Measurements from ENCODE around the gene CITED4. TPM values are rescaled to one million over a fixed set of nuclear protein-coding genes. Genes with fewer than 3 reads are reported as not detected.

CITED4 gene
- polyA plus RNA-seq, 1 of the 3 experiments (the other 2 are of a cell fraction), result 10.1 TPM

DNA sequence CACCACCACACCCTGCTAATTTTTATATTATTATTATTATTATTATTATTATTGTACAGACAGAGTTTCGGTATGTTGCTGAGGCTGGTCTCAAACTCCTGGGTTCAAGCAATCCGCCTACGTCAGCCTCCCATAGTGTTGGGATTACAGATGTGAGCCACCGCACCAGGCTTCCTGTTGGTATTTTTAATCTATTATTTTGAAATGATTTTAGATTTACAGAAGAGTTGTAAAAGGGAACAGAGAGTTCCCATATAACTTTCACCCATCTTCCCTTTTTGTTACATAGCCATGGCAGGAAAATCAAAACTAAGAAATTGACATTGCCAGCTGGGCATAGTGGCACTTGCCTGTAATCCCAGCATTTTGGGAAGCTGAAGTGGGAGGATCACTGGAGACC, 42.9 kb upstream of the CITED4 start (continued):
- TF ChIP-seq ELF1 (IDR thresholded peaks at IDR 0.05) (no peak), SIN3A (IDR thresholded peaks at IDR 0.05; ENCODE audit: borderline replicate concordance, low read depth, low read length) (no peak), GABPA (IDR thresholded peaks at IDR 0.05; ENCODE audit: low read depth) (no peak), RXRA (IDR thresholded peaks at IDR 0.05; ENCODE audit: borderline replicate concordance, low read depth) (no peak)
- TF ChIP-seq, protein P1, sequence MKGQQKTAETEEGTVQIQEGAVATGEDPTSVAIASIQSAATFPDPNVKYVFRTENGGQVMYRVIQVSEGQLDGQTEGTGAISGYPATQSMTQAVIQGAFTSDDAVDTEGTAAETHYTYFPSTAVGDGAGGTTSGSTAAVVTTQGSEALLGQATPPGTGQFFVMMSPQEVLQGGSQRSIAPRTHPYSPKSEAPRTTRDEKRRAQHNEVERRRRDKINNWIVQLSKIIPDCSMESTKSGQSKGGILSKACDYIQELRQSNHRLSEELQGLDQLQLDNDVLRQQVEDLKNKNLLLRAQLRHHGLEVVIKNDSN (IDR thresholded peaks at IDR 0.05; ENCODE audit: borderline replicate concordance, low read depth), result no peak
- TF ChIP-seq, protein P2, sequence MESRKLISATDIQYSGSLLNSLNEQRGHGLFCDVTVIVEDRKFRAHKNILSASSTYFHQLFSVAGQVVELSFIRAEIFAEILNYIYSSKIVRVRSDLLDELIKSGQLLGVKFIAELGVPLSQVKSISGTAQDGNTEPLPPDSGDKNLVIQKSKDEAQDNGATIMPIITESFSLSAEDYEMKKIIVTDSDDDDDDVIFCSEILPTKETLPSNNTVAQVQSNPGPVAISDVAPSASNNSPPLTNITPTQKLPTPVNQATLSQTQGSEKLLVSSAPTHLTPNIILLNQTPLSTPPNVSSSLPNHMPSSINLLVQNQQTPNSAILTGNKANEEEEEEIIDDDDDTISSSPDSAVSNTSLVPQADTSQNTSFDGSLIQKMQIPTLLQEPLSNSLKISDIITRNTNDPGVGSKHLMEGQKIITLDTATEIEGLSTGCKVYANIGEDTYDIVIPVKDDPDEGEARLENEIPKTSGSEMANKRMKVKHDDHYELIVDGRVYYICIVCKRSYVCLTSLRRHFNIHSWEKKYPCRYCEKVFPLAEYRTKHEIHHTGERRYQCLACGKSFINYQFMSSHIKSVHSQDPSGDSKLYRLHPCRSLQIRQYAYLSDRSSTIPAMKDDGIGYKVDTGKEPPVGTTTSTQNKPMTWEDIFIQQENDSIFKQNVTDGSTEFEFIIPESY (IDR thresholded peaks at IDR 0.05; ENCODE audit: borderline replicate concordance, low read depth), result no peak
- TF ChIP-seq, protein P3, sequence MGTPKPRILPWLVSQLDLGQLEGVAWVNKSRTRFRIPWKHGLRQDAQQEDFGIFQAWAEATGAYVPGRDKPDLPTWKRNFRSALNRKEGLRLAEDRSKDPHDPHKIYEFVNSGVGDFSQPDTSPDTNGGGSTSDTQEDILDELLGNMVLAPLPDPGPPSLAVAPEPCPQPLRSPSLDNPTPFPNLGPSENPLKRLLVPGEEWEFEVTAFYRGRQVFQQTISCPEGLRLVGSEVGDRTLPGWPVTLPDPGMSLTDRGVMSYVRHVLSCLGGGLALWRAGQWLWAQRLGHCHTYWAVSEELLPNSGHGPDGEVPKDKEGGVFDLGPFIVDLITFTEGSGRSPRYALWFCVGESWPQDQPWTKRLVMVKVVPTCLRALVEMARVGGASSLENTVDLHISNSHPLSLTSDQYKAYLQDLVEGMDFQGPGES (IDR thresholded peaks at IDR 0.05; ENCODE audit: low read depth, low read length), result no peak

DNA sequence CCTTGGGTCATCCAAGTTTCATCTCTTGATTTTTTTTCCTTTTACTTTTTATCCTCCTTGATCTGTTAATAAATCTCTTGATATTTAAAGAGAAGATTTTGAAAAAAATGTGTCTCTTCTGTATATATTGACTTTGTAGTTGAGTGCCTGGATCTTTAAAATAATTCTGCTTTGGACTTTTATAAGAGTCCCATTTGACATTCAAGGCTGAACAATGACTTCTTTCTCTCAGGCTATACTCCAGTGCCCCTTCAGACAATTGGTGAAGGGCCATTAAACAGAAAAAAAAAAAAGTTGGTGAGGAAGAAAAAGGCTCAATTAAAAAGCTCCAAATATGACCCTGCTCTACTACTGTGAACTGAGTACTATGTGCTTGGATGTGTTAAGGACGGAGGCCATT, 40.9 kb upstream of the CITED4 start:
- WGBS (ENCODE audit: low lambda C conversion rate), result 71% methylated on average over 1 of the region's 1 CpG
- no peak overlapping the region for H2AFZ ChIP-seq (ENCODE audit: low read depth)
- H3K9me2 ChIP-seq, result no peaks in the 10 kb centered on the region
- no peaks in the 10 kb centered on the region for H3F3A ChIP-seq (replicated peaks; ENCODE audit: insufficient read depth)
- H3K27me3 ChIP-seq (ENCODE audit: insufficient read depth), result no peaks in the 10 kb centered on the region
- H3K4me2 ChIP-seq, result no peak overlapping the region
- DNase-seq, result no peak
- H3K36me3 ChIP-seq (replicated peaks in 1 of 2; ENCODE audit: control insufficient read depth in 1 of 2, insufficient read depth in 2 of 2, low read length in 1 of 2), result no peaks in the 10 kb centered on the region
- no peak overlapping the region for H3K4me3 ChIP-seq (ENCODE audit: low read depth in 2 of 2, low read length in 1 of 2)
- H3K9ac ChIP-seq, result no peak overlapping the region
- H3K79me2 ChIP-seq (ENCODE audit: insufficient read depth), result no peaks in the 10 kb centered on the region
- POLR2A ChIA-PET, result interaction anchor here (0.6 kb wide), 1 partner anchor 58 kb away, joined by 3 read pairs; no protein-coding TSS in a partner anchor
- no peaks in the 10 kb centered on the region for H3K9me3 ChIP-seq
- H3K4me1 ChIP-seq (ENCODE audit: control insufficient read depth in 1 of 2, insufficient read depth in 2 of 2, low read depth in 1 of 2, low read length in 1 of 2), result peaks cover 0 to 15% of the 10 kb centered on the region in 2 experiments; a peak in 2 of 4 replicates
- no peaks in the 10 kb centered on the region for H4K20me1 ChIP-seq (ENCODE audit: insufficient read depth)
- H3K27ac ChIP-seq (ENCODE audit: low read depth in 2 of 2, low read length in 1 of 2), result no peak overlapping the region
- CTCF ChIA-PET, result interaction anchor here (0.7 kb wide), 1 partner anchor 292 kb away, joined by 4 read pairs; no protein-coding TSS in a partner anchor
- no peak for TF ChIP-seq POLR2AphosphoS5 (IDR thresholded peaks at IDR 0.05; ENCODE audit: low read depth, low read length)
- no peak for TF ChIP-seq RCOR1 (IDR thresholded peaks at IDR 0.05; ENCODE audit: low read length)
- TF ChIP-seq, protein P3 (IDR thresholded peaks at IDR 0.05; ENCODE audit: low read depth, low read length), result no peak
- no peak for TF ChIP-seq REST (IDR thresholded peaks at IDR 0.05; ENCODE audit: low read depth, low read length)
- no peak for TF ChIP-seq MEF2A (IDR thresholded peaks at IDR 0.05; ENCODE audit: borderline replicate concordance, low read depth)
- TF ChIP-seq EZH2phosphoT487 (IDR thresholded peaks at IDR 0.05; ENCODE audit: borderline replicate concordance, low read depth), result no peak
- no peak for TF ChIP-seq CHD2 (IDR thresholded peaks at IDR 0.05; ENCODE audit: low read length, partially characterized antibody)
- no peak for TF ChIP-seq TAF1 (IDR thresholded peaks at IDR 0.05; ENCODE audit: borderline replicate concordance, low read depth, low read length)
- TF ChIP-seq, protein P1 (IDR thresholded peaks at IDR 0.05; ENCODE audit: borderline replicate concordance, low read depth), result no peak
- no peak for TF ChIP-seq EP300 (IDR thresholded peaks at IDR 0.05; ENCODE audit: borderline replicate concordance in 1 of 2, low read depth in 1 of 2, low read length in 1 of 2)
- no peak for TF ChIP-seq NRF1 (IDR thresholded peaks at IDR 0.05; ENCODE audit: low read depth, low read length)
- TF ChIP-seq RXRA (IDR thresholded peaks at IDR 0.05; ENCODE audit: borderline replicate concordance, low read depth), result no peak
- TF ChIP-seq MXI1 (IDR thresholded peaks at IDR 0.05; ENCODE audit: low read depth, low read length), result no peak
- TF ChIP-seq PBX3 (IDR thresholded peaks at IDR 0.05), result no peak
- TF ChIP-seq ELF1 (IDR thresholded peaks at IDR 0.05), result no peak
